ENCODE results near the gene HBG2.

The HBG2 gene

DNA sequence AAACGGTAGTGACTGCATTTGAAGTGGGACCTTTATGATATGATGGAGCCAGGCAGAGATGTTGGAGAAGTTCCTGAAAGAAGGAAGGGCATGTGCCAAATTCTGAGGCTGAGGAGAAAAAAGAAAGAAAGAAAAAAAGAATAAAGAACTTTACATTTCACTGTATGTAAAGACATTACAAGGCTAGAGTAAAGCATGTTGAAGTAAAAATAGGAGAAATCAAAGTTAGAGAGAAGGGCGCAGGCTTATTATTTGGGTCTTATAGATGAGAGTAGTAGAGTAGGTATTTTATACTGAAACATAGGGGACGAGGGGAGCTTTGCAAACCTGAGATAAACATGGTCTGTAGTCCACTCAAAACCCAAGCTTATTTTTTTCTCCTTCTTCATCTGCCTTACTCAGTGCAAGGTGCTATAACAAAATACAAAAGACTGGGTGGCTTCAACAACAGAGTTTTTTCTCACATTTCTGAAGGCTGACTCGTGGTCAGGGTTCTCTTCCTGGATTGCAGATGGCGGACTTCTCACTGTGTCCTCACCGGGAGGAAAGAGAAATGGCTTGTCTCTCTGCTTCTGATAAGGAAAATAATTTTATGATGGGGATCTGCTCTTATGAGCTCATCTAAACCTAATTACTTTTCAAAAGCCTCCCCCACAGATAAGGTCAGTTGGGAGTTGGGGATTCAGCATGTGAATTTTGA, 7.7 kb downstream of the HBG2 start:
- H3K27me3 ChIP-seq (ENCODE audit: control insufficient read depth, insufficient read depth, low read length) = peaks cover 4% of the 10 kb centered on the region
- no peaks in the 10 kb centered on the region for H3K36me3 ChIP-seq (ENCODE audit: insufficient read depth, low read length)
- no peak overlapping the region for H3K4me2 ChIP-seq (ENCODE audit: low read length)
- H3K9ac ChIP-seq (ENCODE audit: low read depth, low read length) = no peak overlapping the region
- H3K4me3 ChIP-seq (ENCODE audit: low read length) = no peak overlapping the region
- H3K4me1 ChIP-seq (ENCODE audit: control insufficient read depth, insufficient read depth, low read length) = no peaks in the 10 kb centered on the region
- no peaks in the 10 kb centered on the region for H3K9me3 ChIP-seq (replicated peaks; ENCODE audit: low read length)

DNA sequence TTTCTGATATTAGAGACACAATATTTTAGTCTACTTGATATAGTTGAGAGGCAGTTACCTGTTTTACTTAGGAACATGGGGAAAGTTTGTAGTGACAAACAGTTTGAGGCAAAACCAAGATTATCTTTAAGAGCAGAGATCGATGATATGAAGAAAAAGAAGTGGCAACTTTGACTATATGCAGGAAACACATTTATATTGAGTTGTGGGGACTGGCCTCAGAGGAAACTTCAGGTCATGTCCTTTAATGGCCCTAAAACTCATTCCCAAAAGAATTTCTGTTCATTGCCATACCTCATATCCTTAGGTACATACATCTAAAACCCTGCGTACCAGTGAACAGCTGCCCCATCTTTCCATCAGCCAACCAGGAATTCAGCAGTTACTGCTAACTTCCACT, 9.4 kb downstream of the HBG2 start:
- H3K27me3 ChIP-seq (ENCODE audit: control insufficient read depth, insufficient read depth, low read length) = peaks cover 5% of the 10 kb centered on the region
- no peak overlapping the region for H3K4me3 ChIP-seq (ENCODE audit: low read length)
- H3K36me3 ChIP-seq (ENCODE audit: insufficient read depth, low read length) = no peaks in the 10 kb centered on the region
- no peak overlapping the region for H3K9ac ChIP-seq (ENCODE audit: low read depth, low read length)
- no peaks in the 10 kb centered on the region for H3K9me3 ChIP-seq (replicated peaks; ENCODE audit: low read length)
- no peak overlapping the region for H3K4me2 ChIP-seq (ENCODE audit: low read length)
- H3K4me1 ChIP-seq (ENCODE audit: control insufficient read depth, insufficient read depth, low read length) = no peaks in the 10 kb centered on the region

GRCh38 chr11:5243816-5244180, 10.8 kb downstream of the HBG2 start:
- Histone ChIP-seq H3K9me3 (replicated peaks; ENCODE audit: low read length) (no peaks in the 10 kb centered on the region), H3K4me2 (ENCODE audit: low read length) (no peak overlapping the region), H3K27me3 (ENCODE audit: control insufficient read depth, insufficient read depth, low read length) (peaks cover 5% of the 10 kb centered on the region), H3K4me3 (ENCODE audit: low read length) (no peak overlapping the region), H3K36me3 (ENCODE audit: insufficient read depth, low read length) (no peaks in the 10 kb centered on the region), H3K4me1 (ENCODE audit: control insufficient read depth, insufficient read depth, low read length) (no peaks in the 10 kb centered on the region), H3K9ac (ENCODE audit: low read depth, low read length) (no peak overlapping the region)

DNA sequence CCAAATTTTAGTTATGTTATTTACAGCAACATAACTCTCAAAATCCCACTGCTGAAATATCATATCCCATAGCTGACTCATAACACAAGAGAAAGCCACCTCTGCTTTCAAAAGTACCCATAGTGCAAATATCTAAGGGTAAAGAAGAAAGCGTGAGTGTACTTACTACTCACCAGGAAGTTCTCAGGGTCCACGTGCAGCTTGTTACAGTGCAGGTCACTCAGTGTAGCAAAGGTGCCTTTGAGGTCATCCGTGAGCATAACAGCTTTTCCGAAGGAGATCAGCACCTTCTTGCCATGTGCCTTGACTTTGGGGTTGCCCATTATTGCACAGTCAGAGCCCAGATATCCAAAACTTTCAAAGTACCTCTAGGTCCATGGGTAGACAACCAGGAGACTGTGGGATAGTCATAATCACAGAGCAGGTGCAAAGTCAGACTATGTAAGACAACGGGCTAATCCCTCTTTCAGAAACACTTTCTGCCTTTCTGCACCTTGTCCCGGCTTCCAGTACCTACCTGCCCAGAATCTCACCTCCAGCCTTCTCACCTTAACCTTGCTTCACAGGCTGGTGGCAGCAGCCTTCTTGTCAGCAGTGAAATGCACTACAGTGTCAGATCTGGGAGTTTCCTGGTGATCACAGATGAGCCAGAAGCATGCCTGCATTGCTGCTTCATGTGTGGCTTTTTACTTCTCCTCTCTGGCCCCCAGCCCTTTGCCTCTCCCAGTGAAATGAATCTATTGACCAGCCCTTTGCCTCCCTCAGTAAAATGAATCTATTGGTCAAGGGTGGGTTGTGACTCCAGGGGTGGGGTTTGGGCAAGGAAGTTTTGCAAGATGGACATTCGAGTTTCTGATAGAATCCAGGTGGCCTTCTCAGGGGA, 11.4 kb downstream of the HBG2 start:
- Histone ChIP-seq H3K9me3 (replicated peaks; ENCODE audit: low read length) (no peaks in the 10 kb centered on the region), H3K9ac (ENCODE audit: low read depth, low read length) (no peak overlapping the region), H3K27me3 (ENCODE audit: control insufficient read depth, insufficient read depth, low read length) (peaks cover 5% of the 10 kb centered on the region), H3K4me3 (ENCODE audit: low read length) (no peak overlapping the region), H3K4me2 (ENCODE audit: low read length) (no peak overlapping the region), H3K36me3 (ENCODE audit: insufficient read depth, low read length) (no peaks in the 10 kb centered on the region), H3K4me1 (ENCODE audit: control insufficient read depth, insufficient read depth, low read length) (no peaks in the 10 kb centered on the region)

- no peaks in the 10 kb centered on the region for H3K9me3 ChIP-seq (replicated peaks; ENCODE audit: low read length)
- H3K27me3 ChIP-seq (ENCODE audit: control insufficient read depth, insufficient read depth, low read length) = peaks cover 5% of the 10 kb centered on the region
- no peak overlapping the region for H3K4me2 ChIP-seq (ENCODE audit: low read length)
- H3K4me1 ChIP-seq (ENCODE audit: control insufficient read depth, insufficient read depth, low read length) = no peaks in the 10 kb centered on the region
- no peak overlapping the region for H3K4me3 ChIP-seq (ENCODE audit: low read length)
- no peak overlapping the region for H3K9ac ChIP-seq (ENCODE audit: low read depth, low read length)
- H3K36me3 ChIP-seq (ENCODE audit: insufficient read depth, low read length) = no peaks in the 10 kb centered on the region
These were observed 12.4 kb downstream of the HBG2 start for GRCh38 chr11:5242208-5242607.

- Histone ChIP-seq H3K36me3 (ENCODE audit: insufficient read depth, low read length) (no peaks in the 10 kb centered on the region), H3K4me3 (ENCODE audit: low read length) (no peak overlapping the region), H3K27me3 (ENCODE audit: control insufficient read depth, insufficient read depth, low read length) (peaks cover 5% of the 10 kb centered on the region), H3K9me3 (replicated peaks; ENCODE audit: low read length) (no peaks in the 10 kb centered on the region), H3K4me2 (ENCODE audit: low read length) (no peak overlapping the region), H3K9ac (ENCODE audit: low read depth, low read length) (no peak overlapping the region), H3K4me1 (ENCODE audit: control insufficient read depth, insufficient read depth, low read length) (no peaks in the 10 kb centered on the region)
These were observed 13.1 kb downstream of the HBG2 start for GRCh38 chr11:5241458-5241857.

DNA sequence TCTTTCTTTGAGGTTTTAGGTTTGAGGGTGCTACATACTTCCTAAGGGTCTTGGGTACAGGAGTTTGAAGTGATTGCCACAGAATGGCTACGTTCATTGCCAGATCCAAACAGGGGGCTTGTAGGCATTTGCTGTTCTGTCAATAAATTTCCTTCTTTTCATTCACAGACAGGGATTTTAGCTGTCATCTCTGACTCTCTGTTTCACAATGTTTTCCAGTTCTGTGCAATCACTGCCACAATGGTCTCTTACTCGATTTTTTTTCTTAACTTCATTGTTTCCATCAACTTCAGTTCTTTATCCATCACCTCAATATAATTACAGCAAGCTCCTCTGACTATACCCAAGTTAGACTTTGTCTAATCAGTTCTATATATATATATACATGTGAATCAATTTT, 14.1 kb downstream of the HBG2 start:
- Histone ChIP-seq H3K27me3 (ENCODE audit: control insufficient read depth, insufficient read depth, low read length) (peaks cover 5% of the 10 kb centered on the region), H3K36me3 (ENCODE audit: insufficient read depth, low read length) (no peaks in the 10 kb centered on the region), H3K4me1 (ENCODE audit: control insufficient read depth, insufficient read depth, low read length) (no peaks in the 10 kb centered on the region), H3K4me3 (ENCODE audit: low read length) (no peak overlapping the region), H3K4me2 (ENCODE audit: low read length) (no peak overlapping the region), H3K9ac (ENCODE audit: low read depth, low read length) (no peak overlapping the region), H3K9me3 (replicated peaks; ENCODE audit: low read length) (no peaks in the 10 kb centered on the region)

DNA sequence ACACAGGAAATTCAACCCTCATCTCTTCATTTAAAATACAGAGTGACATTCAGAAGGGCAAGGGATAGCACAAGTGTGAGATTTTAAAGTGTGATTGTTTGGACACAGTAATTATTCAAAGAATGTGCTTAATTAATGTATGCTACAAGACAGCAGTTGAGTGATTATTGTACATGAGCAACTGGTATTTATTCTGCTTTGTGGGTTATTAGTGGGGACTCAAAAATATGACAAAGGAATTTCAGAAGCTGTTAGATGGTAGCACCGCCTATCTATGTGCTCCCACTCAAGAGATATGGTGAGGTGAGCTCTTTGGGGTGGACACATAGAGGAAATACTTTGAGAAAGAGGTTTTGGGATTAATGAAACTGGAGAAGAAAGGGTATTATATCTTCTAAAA, 14.5 kb downstream of the HBG2 start:
- Histone ChIP-seq H3K36me3 (ENCODE audit: insufficient read depth, low read length) (no peaks in the 10 kb centered on the region), H3K27me3 (ENCODE audit: control insufficient read depth, insufficient read depth, low read length) (peaks cover 2% of the 10 kb centered on the region), H3K4me2 (ENCODE audit: low read length) (no peak overlapping the region), H3K4me3 (ENCODE audit: low read length) (no peak overlapping the region), H3K9ac (ENCODE audit: low read depth, low read length) (no peak overlapping the region), H3K4me1 (ENCODE audit: control insufficient read depth, insufficient read depth, low read length) (no peaks in the 10 kb centered on the region), H3K9me3 (replicated peaks; ENCODE audit: low read length) (no peaks in the 10 kb centered on the region)

- peaks cover 9% of the 10 kb centered on the region for H3K27me3 ChIP-seq (ENCODE audit: control insufficient read depth, insufficient read depth, low read length)
- H3K9ac ChIP-seq (ENCODE audit: low read depth, low read length) = no peak overlapping the region
- H3K4me1 ChIP-seq (ENCODE audit: control insufficient read depth, insufficient read depth, low read length) = no peaks in the 10 kb centered on the region
- no peak overlapping the region for H3K4me2 ChIP-seq (ENCODE audit: low read length)
- no peaks in the 10 kb centered on the region for H3K36me3 ChIP-seq (ENCODE audit: insufficient read depth, low read length)
- no peak overlapping the region for H3K4me3 ChIP-seq (ENCODE audit: low read length)
- H3K9me3 ChIP-seq (replicated peaks; ENCODE audit: low read length) = no peaks in the 10 kb centered on the region
These were observed 15.5 kb downstream of the HBG2 start for GRCh38 chr11:5239046-5239445.

DNA sequence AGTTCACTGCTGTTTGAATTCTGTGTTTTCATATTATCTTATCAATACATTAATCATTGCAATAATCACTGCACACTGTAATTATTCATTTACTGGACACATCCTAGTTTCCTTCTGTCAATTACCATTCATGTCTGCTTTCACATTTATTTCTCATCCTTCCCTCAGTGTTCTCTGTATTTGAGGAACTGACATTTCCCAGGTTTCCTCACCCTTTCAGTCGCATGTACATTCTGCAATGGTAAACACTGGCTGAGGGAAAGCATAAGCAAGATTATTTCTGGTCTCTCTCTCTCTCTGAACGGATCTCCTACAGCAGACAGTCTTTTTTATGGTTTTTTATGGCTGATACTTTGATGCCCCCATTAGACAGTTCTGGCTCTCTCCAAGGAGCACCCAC, 16.1 kb downstream of the HBG2 start:
- Histone ChIP-seq H3K27me3 (ENCODE audit: control insufficient read depth, insufficient read depth, low read length) (peaks cover 10% of the 10 kb centered on the region), H3K9ac (ENCODE audit: low read depth, low read length) (no peak overlapping the region), H3K9me3 (replicated peaks; ENCODE audit: low read length) (no peaks in the 10 kb centered on the region), H3K4me2 (ENCODE audit: low read length) (no peak overlapping the region), H3K4me1 (ENCODE audit: control insufficient read depth, insufficient read depth, low read length) (no peaks in the 10 kb centered on the region), H3K36me3 (ENCODE audit: insufficient read depth, low read length) (no peaks in the 10 kb centered on the region), H3K4me3 (ENCODE audit: low read length) (no peak overlapping the region)

GRCh38 chr11:5237420-5237819, 17.2 kb downstream of the HBG2 start:
- Histone ChIP-seq H3K9ac (ENCODE audit: low read depth, low read length) (no peak overlapping the region), H3K9me3 (replicated peaks; ENCODE audit: low read length) (no peaks in the 10 kb centered on the region), H3K4me3 (ENCODE audit: low read length) (no peak overlapping the region), H3K4me2 (ENCODE audit: low read length) (no peak overlapping the region), H3K4me1 (ENCODE audit: control insufficient read depth, insufficient read depth, low read length) (no peaks in the 10 kb centered on the region), H3K27me3 (ENCODE audit: control insufficient read depth, insufficient read depth, low read length) (peaks cover 10% of the 10 kb centered on the region), H3K36me3 (ENCODE audit: insufficient read depth, low read length) (no peaks in the 10 kb centered on the region)
